Measurements from ENCODE around the gene ARRDC1.
"Not testable (repeated sequence)": the region's sequence is repeated elsewhere in the genome, so short reads cannot be mapped to it uniquely, and the experiment has no call there.

Gene ARRDC1, protein sequence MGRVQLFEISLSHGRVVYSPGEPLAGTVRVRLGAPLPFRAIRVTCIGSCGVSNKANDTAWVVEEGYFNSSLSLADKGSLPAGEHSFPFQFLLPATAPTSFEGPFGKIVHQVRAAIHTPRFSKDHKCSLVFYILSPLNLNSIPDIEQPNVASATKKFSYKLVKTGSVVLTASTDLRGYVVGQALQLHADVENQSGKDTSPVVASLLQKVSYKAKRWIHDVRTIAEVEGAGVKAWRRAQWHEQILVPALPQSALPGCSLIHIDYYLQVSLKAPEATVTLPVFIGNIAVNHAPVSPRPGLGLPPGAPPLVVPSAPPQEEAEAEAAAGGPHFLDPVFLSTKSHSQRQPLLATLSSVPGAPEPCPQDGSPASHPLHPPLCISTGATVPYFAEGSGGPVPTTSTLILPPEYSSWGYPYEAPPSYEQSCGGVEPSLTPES

GRCh38 chr9:137605121-137606004 lies at the start of gene ARRDC1:
TSS of gene ARRDC1 (plus strand) at chr9:137605686. CDS start at chr9:137605718, 32 bp downstream.
- H3K4me3 Mint-ChIP-seq, result peak within 1 kb of the TSS; percentile 78
- no peak within 1 kb of the TSS for H3K27ac Mint-ChIP-seq
- peaks cover 44% of the 10 kb centered on the region for H3K4me1 Mint-ChIP-seq
- peak; percentile 92 for DNase-seq
- peaks cover 46% of the 10 kb centered on the region for H3K27me3 Mint-ChIP-seq (ENCODE audit: low read depth, poor library complexity)
- H3K36me3 Mint-ChIP-seq (ENCODE audit: low read depth), result no peaks in the 10 kb centered on the region
- no peaks in the 10 kb centered on the region for H3K9me3 Mint-ChIP-seq
- no peak for TF ChIP-seq CTCF (IDR thresholded peaks at IDR 0.05)

GRCh38 chr9:137556069-137556838 lies 49.2 kb upstream of the ARRDC1 start:
- Mint-ChIP-seq H3K4me1 (peaks cover 11% of the 10 kb centered on the region), H3K27me3 (ENCODE audit: low read depth, poor library complexity) (peaks cover 2% of the 10 kb centered on the region), H3K4me3 (no peak overlapping the region), H3K27ac (no peak overlapping the region), H3K36me3 (ENCODE audit: low read depth) (peaks cover 59% of the 10 kb centered on the region), H3K9me3 (peaks cover 10% of the 10 kb centered on the region)
- TF ChIP-seq CTCF (IDR thresholded peaks at IDR 0.05), result no peak
- no peak for DNase-seq

DNA sequence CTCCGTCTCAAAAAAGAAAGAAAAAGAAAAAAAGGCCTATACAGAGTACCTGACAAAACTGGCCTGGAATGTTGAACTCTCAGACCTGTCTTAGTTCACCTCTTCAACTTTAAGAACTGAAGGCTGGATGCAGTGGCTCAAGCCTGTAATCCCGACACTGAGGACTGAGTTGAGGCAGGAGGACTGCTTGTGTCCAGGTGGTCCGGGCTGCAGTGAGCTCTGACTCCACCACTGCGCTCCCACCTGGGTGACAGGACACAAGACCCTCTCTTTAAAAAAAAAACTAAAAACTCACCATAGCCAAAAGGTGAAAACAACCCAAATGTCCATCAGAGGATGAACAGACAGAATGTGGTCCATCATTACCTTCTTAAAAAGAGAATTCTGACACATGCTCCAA lies 47.4 kb upstream of the ARRDC1 start:
- Mint-ChIP-seq H3K27me3 (ENCODE audit: low read depth, poor library complexity) (peaks cover 5% of the 10 kb centered on the region), H3K36me3 (ENCODE audit: low read depth) (peaks cover 73% of the 10 kb centered on the region), H3K4me3 (no peak overlapping the region), H3K4me1 (peaks cover 6% of the 10 kb centered on the region), H3K27ac (peak overlapping the region; percentile 57), H3K9me3 (peaks cover 10% of the 10 kb centered on the region)
- DNase-seq, result no peak
- no peak for TF ChIP-seq CTCF (IDR thresholded peaks at IDR 0.05)

- H3K36me3 Mint-ChIP-seq (ENCODE audit: low read depth), result peaks cover 57% of the 10 kb centered on the region
- no peak for TF ChIP-seq CTCF (IDR thresholded peaks at IDR 0.05)
- peaks cover 6% of the 10 kb centered on the region for H3K4me1 Mint-ChIP-seq
- H3K27ac Mint-ChIP-seq, result peak overlapping the region; percentile 89
- peaks cover 10% of the 10 kb centered on the region for H3K9me3 Mint-ChIP-seq
- H3K27me3 Mint-ChIP-seq (ENCODE audit: low read depth, poor library complexity), result peaks cover 5% of the 10 kb centered on the region
- no peak overlapping the region for H3K4me3 Mint-ChIP-seq
- no peak for DNase-seq
Observed at GRCh38 chr9:137564134-137564533, 41.4 kb upstream of the ARRDC1 start.

DNA sequence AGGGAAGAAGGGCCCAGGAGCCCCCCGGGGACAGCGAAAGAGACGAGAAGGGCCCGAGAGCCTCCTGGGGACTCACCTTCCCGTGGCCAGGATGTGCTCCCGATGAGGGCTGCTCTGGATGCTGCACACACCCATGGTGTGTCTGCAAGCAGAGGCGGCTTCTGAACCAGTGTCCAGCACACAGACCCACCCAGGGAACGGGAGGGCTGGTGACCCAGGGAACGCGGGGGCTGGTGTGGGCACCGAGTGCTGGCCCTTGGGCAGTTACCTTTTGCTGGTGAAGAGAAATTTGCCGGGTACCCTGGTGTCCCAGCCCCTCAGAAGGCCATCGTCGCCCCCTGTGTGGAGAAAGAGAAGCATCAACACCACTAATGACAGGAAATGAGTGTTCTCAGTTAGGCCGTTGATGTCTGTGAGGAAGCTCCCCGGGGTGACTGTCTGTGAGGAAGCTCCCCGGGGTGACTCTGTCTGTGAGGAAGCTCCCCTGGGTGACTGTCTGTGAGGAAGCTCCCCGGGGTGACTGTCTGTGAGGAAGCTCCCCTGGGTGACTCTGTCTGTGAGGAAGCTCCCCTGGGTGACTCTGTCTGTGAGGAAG lies 40.6 kb upstream of the ARRDC1 start:
- Mint-ChIP-seq H3K9me3 (peaks cover 4% of the 10 kb centered on the region), H3K4me1 (peaks cover 1% of the 10 kb centered on the region), H3K36me3 (ENCODE audit: low read depth) (peaks cover 49% of the 10 kb centered on the region), H3K27me3 (ENCODE audit: low read depth, poor library complexity) (peaks cover 5% of the 10 kb centered on the region), H3K27ac (no peak overlapping the region), H3K4me3 (no peak overlapping the region)
- TF ChIP-seq CTCF (IDR thresholded peaks at IDR 0.05), result no peak
- no peak for DNase-seq

- H3K27ac Mint-ChIP-seq; H3K4me3 Mint-ChIP-seq; H3K4me1 Mint-ChIP-seq; DNase-seq; H3K9me3 Mint-ChIP-seq; H3K27me3 Mint-ChIP-seq (ENCODE audit: low read depth, poor library complexity): not testable (repeated sequence)
- peaks cover 39% of the 10 kb centered on the region for H3K36me3 Mint-ChIP-seq (ENCODE audit: low read depth)
Observed at GRCh38 chr9:137568445-137568844, 37.0 kb upstream of the ARRDC1 start.

Data from nephron progenitor cell (in vitro differentiated cells).